ENCODE results near the gene SLC23A2.
"Not testable (repeated sequence)": the region's sequence is repeated elsewhere in the genome, so short reads cannot be mapped to it uniquely, and the experiment has no call there.

Gene SLC23A2

DNA sequence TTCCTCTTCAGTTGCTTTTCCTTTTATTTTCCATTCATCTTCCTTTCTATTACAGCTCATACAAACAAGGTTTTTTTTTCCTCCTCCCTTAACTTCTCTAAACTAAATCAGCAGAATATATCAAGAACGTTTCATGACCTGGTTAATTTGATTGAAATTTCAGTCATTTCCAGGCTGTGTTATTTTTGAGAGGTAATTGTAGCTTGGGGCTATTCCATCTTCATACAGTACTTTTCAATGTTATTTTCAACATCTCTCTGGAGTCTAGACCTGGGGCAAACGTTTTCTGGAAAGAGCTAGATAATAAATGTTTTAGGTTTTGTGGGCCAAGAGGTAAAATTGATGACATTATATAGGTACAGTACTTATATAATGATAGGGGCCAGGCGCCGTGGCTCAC, 4.0 kb upstream of the SLC23A2 start:
- no peak for DNase-seq (ENCODE audit: low spot score)

DNA sequence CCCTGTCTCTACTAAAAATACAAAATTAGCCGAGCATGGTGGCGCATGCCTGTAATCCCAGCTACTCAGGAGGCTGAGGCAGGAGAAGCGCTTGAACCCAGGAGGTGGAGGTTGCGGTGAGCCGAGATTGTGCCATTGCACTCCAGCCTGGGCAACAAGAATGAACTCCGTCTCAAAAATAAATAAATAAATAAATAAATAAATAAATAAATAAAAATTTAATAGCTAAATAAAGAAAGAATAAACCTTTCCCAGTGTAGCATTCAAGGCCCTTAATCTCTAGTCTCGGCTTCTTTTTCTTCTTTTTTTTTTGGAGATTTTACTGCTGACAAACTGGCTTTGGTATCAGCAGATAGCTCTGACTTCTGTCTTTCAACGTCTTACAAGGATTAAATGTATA, 3.5 kb upstream of the SLC23A2 start:
- DNase-seq (ENCODE audit: low spot score): not testable (repeated sequence)

DNA sequence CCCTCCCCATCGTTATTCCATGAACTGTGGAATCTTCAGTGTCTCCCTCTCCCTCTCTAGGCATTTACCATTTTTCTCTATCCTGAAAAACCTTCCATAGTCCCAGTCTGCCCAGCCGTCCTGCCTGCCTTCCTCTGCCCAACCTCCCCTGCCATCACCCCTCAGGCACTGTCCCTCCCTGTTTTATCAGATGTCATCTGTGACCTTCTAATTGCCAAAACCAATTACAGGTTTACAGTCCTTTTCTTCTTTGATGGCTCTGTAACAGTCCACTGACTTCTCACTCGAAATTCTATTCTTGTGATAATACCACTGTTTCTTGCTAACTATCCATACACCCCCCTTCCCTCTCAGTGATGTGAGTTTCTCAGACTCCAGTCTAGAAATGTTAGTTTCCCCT, 2.3 kb upstream of the SLC23A2 start:
- no peak for DNase-seq (ENCODE audit: low spot score)

DNA sequence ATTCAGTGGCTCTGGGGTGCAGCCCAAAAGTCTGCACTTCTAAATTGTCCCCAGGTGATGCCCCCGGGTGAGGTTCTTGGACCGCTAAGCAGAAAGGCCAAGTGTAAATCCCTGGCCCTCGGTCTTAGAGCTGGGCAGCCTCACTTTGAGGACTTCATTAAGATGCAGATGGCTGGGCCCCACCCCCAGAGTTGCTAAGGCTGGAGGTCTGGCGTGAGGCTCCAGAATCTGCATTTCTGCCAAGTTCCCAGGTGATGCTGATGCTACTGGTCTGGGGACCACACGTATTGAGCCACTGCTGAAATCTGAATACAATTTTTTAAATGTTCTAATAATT, 735 bp upstream of the SLC23A2 start:
- no peak for DNase-seq (ENCODE audit: low spot score)

DNA sequence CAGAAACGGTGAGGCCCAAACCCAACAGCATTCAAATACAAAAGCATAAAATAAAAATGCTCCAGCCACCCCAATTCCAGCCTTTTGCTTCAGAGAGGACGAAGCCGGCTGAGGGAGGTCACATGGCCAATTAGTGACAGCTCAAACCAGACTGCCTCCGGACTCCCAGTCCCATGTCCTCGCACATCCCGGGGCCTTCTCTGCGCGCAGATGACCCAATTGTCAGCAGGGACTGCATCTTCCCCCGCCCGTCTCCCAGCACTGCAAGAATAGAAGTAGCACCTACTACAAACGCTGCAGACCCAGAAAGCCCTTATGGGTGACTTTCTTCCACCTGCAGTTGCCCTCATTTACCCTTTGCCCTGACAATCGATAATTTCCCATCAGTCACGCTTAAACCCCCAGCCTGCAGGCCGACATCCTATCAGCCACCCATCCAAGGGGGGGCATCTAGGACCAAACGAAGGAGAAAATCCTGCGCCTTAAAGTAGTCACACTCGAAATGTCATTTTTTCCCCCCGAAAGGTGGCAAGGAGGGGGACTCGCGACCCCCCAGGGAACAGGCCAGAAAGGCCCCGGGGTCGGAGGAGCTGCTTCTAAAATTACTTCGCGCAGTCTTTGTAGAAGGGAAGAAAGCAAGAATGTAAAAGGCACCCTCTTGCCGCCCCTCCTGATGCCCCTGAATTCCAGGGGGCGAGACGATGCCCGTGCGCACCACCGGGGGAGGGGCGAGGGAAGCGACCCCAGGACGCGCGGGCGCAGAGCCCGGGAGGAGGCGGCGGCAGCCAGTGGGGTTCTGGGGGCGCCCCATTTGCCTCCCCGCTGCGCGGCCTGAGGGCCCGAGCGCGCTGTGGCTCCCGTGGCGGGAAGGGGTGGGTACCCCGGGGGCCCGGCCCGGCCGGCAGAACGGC, 792 bp downstream of the SLC23A2 start:
- DNase-seq (ENCODE audit: low spot score): peak; percentile 39

DNA sequence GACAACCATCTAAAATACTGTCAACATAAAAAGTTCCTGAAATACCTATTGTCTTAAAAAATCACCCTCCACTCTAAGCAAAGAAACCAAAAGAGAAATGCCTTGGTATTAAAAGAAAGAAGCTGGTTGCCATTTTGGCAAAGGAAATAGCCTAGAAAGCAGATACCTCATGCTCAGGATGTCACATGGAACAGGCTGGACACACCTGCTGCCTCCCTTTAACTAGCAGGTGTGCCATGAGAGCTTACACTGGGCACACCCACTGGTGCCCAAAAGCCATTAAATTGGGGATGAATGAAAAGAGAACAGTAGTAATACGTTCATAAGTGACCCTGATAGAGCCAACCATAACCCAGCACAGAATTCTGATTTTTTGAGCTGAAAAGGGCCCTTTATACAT, 1.5 kb downstream of the SLC23A2 start:
- no peak for DNase-seq (ENCODE audit: low spot score)

DNA sequence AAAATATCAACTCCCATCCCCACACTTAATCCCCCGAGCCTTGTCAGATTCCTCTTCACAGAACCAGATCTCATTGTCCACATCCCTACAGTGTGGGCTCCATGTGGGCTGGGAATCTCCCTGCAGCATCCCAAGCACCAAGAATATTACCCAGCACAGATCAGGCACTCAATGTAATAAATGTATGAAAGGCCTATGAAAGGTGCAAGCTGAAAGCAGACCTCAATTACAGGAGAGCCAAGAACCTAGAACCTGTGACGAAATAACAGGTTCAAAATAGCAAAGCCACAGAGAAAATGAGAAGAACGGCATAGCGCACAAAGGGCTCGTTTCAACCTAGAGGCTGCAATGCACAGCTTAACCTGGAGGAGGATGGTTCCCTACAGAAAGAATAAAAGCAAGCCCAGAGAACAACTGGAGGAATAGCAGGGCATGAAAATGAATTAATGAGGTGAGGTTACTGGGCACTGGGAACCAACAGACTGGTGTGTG, 3.1 kb downstream of the SLC23A2 start:
- no peak for DNase-seq (ENCODE audit: low spot score)

DNA sequence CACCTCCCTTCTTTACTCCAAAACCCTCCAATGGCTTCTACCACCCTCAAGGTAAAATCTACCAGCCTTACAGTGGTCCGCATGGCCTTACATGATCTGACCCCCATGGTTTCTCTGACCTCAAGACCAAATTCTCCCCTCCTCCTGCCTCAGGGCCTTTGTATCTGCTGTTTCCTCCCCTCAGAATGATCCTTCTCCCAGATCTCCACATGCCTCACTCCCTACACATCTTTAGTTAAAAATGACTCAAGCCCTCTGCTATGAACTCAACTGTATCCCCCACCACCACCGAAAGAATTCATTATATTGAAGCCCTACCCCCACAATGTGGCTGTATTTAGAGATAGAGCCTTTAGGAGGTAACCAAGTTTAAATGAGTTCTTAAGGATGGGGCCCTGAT, 4.1 kb downstream of the SLC23A2 start:
- DNase-seq (ENCODE audit: low spot score): no peak

DNA sequence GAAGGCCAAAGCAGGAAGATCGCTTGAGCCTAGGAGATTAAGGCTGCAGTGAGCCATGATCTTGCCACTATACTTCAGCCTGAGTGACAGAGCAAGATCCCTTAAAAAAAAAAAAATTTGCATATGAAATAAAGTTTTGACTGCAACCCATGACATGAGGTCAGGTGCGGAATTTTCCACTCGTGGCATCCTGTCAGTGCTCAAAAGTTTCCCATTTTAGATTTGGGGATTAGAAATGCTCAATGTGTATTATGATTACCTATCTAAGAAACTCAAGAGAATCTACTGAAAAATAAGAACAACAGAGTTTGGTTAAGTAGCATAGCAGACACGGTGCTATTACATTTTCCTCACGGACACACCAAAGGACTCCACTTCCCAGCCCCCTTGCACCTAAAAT, 11.7 kb downstream of the SLC23A2 start:
- DNase-seq (ENCODE audit: low spot score): no peak

DNA sequence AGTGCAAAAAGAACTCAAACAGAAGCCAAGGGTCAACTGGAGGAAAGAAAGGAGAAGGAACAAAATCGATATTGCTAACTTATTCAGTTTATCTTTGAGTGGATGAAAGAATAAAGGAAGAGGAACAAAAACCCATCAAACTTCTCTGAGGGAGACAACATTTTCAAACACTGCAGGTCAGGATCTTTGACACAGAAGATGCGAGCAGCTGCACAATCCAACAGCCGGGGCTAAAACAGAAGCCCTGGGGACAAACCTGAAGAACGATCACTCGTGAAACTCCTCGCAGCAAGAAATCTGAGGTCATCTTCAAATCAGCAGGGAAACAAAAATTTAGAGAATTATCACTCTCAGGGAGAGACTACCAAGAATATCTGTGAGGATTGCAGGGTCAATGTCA, 14.2 kb downstream of the SLC23A2 start:
- no peak for DNase-seq (ENCODE audit: low spot score)

DNA sequence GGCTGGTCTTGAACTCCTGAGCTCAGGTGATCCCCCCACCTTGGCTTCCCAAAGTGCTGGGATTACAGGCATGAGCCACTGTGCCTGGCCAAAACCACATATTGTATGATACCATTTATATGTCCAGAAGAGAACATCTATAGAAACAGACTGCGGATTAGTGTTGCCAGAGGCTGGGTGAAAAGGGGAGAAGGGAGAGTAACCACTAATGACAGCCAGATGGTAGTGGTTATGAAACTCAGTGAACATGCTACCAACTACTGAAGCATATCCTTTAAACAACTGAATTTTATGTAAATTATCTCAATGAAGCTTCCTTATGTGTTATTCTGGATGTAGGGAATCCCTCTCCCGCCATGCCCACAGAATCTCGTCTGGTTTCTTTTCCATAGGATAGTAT, 15.7 kb downstream of the SLC23A2 start:
- no peak for DNase-seq (ENCODE audit: low spot score)

DNA sequence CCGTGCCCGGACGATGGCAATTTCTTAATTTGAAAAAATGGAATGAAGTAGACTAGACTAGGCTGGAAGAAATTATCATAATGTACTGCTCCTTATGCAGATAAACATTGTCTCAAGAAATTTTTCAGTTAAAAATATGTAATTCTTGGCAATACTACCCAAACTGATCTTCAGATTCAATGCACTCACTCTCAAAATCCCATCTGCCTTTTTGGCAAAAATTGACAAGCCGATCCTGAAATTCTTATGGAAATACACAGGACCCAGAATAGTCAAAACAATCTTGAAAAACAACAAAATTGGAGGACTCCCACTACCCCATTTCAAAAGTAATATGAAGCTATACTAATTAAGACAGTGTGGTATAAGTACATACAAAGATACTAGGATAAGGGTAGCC, 19.0 kb downstream of the SLC23A2 start:
- DNase-seq (ENCODE audit: low spot score): no peak

DNA sequence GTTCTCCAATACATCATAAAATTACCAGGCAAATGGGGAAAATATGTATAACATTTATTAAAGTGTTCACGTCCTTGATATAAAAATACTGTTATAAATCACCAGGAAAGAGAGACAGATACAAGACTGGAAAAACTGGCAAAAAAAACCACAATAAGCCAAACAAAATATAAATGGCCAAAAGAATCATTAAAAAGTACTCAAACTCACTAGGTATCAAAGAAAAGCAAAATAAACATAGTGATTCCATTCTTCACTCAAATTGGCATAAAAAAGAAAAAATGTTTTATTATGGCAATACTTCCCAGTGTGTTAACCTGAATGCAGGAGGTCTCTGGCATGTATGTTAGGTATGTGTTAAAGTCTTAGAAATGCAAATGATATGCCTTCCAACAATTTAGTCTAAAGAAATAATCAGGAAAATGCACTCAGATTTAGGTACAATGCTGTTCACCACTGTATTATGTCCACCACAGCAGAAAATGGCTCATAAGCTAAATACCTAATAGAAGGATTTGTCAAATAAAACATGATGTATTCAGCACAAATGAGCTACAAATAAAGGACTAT, 21.4 kb downstream of the SLC23A2 start:
- DNase-seq (ENCODE audit: low spot score): no peak

DNA sequence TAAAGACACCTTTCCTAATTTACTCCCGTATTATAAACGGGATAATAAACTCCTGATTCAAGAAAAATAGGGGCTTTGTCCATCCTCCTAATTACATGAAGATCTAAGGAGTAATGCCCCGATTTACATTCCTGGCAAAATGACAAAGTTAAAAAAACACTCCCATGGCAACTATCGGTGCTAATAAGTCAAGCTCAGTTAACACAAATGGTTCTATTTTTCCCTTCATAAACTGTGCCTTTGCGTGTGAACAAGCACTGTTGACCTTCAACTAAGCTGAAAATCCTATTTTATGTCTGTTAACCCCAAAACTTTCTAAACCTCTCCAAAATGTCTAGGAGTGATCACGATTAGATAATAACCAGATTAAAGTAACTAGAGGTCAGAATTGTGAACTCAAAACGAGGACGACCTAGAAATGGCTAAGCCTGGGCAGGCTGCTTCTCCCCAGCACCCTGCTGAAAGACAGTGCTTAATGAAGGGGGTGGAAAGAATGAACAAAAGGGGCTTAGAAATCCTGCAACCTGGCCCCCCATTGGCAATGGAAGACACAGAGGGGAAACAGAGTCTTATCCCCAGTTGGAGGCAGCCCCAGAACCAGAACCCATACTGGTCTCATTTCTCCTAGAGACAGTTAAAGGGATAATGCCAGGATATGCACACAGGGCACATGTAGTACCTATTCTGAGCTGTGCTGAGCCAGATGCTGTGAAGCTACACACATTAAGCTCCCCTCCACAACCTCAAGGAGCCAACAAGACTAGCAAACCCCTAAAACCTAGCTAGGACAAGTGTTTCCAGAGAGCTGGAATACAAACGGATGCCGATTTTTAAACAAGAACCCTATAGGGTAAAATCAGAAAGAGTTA, 23.0 kb downstream of the SLC23A2 start:
- peak; percentile 88 for DNase-seq (ENCODE audit: low spot score)

DNA sequence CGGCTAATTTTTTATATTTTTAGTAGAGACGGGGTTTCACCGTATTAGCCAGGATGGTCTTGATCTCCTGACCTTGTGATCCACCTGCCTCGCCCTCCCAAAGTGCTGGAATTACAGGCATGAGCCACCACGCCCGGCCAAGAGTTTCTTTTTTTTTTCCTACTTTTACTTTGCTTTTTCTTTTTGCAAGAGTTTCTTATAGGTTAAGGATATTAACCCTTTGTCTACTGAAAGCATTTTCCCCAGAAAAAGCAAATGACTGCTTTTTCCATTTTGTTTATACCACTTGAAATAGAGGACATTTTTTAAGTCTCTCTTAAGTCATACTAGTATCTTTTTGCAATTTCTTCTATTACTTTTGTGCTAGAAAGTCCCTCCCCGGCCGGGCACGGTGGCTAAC, 25.3 kb downstream of the SLC23A2 start:
- DNase-seq (ENCODE audit: low spot score): not testable (repeated sequence)

DNA sequence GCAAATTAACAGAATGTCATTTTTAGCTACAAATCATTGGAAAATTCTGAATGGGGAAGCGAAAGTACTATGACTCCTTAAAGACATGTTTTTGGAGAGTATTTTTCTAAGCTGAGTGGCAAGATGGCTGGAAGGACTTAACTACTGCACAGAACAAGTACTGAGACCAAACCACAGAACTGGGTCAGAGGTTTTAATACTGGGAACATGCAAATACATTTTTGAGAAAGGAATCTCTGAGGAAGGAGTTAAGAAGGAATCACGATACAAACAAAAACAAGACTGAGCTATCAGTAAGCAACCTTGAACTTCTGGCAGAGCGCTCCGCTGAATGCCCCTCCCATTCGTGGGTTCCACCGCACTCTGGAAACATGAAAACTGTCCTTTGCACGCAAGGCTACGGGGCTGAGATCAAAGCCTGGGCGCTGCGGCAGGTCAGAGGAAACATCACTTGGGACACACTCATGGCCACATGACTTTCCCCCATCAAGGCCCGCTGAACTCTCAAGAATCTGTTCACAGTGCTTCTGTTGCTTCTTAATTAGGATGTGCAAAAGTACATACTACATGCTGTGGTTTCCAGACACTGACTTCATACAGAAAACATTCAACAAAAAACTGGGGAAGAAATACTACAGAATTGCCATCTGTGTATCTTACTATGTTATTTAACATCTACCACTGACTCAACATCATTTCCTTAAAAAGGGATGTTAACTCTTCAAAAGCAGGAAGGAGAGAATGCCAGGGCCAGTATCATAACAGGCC, 27.8 kb downstream of the SLC23A2 start:
- peak; percentile 78 for DNase-seq (ENCODE audit: low spot score)

DNA sequence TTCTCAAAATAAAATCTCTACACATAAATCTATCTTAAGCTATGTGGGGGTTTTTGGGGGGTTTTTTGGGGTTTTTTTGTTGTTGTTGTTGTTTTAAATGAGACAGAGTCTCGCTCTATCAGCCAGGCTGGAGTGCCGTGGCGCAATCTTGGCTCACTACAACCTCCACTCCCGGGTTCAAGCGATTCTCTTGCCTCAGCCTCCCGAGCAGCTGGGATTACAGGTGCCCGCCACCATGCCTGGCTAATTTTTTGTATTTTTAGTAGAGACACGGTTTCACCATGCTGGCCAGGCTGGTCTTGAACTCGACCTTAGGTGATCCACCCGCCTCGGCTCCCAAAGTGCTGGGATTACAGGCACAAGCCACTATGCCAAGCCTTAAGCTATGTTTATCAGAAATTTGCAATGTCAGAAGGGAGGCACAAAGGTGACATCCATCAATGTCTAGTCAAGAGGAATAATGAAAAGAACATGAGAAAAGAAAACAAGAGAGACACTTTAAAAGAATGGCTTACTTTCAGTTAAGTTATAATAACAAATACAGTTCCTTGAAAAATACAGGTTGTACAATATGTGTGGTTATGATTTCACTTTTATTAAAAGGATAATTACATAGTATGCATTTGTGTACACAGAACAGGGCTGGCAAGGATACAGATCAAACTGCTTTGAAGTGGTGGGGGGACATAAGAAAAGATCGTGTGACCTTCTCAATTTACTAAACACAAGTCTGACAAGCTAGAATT, 28.6 kb downstream of the SLC23A2 start:
- no peak for DNase-seq (ENCODE audit: low spot score)

DNA sequence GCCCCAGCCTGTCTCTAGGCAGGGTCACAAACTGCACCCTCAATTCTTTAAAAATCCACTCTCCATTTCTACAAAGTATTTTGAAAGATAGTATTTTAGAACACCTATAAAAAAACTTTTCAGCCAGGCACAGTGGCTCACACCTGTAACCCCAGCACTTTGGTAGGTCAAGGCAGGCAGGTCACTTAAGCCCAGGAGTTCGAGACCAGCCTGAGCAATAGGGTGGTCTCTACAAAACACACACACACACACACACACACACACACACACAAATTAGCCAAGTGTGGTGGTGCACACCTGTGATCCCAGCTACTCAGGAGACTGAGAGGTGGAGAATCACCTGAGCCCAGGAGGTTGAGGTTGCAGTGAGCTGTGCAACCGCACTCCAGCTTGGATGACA, 30.2 kb downstream of the SLC23A2 start:
- DNase-seq (ENCODE audit: low spot score): no peak

DNA sequence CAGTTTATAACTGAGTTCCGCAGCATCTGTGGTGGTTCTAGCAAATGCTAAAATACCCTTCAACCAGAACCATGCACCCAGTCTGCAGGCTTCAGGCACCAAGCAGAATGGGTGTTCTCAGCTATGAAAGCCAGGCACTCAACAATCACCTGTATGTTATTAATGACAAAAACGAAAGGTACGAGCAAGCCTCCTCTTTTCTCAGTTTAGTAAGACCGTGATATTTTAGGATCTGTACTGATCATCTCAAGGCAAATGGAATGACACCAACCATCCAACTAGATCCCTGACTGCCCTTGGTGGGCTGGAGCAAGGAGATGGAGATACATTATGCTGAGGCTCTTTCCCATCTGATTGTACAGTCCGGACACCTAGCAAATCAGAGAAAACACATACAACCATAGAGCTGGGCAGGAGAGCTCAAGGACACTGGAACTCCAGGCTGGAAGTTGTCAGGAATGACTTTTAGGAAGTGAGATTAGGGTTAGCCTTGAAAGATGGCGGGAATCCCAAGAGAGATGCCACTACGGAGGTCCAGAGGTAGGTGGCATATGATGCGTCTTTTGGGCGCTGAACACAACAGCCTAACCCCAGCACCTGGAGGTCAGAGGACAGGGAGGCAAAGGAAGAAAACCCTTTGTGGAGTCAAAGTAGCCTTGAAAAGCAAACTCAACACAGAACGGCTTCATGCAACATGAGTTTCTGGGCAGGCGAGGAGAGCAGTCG, 33.4 kb downstream of the SLC23A2 start:
- DNase-seq (ENCODE audit: low spot score): no peak
